GM19397 (cell line): ENCODE measurements around the gene SLC12A5.
"Not testable (repeated sequence)": the region's sequence is repeated elsewhere in the genome, so short reads cannot be mapped to it uniquely, and the experiment has no call there.

Experiments used
- ATAC-seq: cut with Tn5 transposase; IDR thresholded peaks from one replicate; pipeline ENCODE4 v1.9.1; 2021; ENCODE audit warnings: mild to moderate bottlenecking, moderate library complexity; ENCODE audit not compliant: unreplicated experiment

Gene SLC12A5

DNA sequence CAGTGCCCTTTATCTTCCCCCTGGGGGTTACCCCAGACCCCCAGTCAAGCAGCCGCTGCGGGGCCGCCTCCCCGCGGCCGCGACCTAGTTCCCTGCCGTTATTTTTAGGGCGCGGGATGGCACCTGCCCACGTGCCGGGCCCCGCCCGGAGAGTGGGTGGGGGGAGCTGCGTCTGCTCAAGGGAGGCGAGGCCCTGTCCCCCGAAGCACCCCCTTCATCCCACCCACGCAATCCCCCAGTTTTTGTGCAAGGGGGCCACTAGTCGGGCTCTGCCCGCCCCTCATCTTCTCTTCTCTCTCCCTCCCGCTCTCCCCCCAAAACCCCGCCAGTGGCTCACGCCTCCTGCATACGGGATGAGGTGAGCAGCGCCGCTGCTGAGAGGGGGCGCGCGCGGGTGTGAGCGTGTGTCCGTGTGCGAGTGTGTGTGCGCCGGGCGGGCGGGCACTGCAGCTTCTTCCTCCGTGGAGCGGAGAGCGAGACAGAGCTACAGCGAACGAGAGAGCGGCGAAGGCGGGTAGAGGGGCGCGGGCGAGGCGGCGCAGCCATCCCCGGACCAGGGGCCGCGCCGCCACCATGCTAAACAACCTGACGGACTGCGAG is at the start of gene SLC12A5:
Gene SLC12A5, plus strand, starts transcription at position 444 of the 600 bp plus-strand sequence. Its CDS starts 130 bp downstream, at position 574.
- no peak for ATAC-seq

DNA sequence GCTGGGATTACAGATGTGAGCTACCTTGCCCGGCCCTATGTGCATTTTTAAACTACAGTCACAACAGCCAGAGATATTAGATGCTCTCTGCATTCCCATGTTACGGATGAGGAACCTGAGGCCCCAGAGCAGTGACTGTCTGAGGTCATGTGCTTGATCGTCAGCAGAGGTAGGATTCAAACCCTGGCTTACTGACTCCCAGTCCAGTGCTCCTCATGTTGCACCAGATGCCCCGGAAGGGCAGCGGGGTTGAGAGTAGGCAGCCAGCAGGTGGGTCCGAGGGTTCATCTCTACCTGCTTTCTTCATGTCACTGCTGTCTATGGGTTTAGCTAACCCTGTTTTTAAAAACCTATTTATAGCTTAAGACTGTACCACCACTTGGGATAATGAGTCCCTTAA is 47.8 kb upstream of the SLC12A5 start:
- no peak for ATAC-seq

DNA sequence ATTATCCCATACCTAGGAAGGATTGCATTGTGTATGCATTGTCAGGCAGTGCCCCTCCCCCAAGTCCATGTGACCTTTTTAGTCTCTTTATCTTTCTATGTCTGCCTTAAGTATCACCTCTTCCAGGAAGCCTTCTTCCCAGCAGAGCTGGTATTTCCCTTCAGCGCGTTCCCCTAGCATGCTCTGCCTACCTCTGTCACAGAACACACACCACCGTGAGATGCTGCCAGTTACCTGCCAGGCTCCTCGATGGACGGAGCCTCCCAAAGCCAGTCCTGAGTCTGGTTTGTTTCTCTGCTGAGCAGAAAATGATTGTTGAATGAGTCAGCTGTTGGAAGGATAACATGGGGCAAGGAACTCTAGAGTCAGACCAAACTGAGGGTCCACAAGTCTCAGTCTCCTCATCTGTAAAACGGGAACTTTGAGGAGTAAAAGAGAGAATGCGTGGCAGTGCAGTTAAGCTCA is 45.7 kb upstream of the SLC12A5 start:
- ATAC-seq: no peak

DNA sequence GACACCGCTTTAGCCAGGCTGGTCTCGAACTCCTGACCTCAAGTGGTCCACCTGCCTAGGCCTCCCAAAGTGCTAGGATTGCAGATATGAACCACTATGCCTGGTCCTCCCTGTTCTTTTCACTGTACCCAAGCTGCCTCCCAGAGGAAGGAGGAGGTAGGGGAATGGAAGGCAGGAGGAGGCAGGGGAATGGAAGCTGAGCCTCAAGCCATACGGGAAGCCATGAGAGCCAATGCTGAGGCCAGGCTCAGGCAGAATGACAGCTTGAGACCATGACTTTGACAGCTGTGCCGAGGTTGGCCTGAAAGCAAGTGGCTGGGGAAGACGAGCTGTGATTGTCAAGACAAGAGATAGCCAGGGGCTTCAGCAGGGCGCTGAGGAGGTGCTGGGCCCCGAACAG is 43.4 kb upstream of the SLC12A5 start:
- no peak for ATAC-seq

DNA sequence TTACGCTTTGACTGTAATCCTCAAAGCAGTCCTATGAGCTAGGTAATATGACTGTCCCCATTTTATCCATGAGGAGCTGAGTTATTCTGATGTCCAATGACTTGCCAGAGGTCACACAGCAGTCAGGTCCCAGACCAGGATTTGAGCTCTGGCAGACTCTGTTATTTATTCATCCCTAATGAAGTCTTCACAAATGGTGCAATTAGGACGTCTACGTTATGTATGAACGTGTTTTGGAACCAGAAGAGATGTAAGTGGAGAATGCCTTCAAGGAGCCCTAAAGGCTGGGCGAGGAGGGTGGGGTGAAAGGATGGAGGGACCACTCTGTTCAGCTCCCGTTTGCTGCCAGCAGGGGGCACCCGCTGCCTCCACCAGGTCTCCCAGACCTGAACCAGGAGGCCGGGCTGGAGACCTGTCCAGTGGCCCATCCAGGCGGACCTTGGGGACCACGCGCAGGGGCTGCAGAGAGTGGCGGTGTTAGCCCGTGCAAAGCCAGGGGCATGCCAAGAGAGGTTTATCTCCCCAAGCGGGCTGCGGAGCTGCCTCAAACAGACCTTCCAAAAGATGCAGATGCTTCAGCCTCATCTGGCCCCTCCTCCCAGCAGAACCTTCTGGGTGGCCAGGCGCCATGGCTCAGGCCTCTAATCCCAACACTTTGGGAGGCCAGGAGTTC is 41.8 kb upstream of the SLC12A5 start:
- ATAC-seq: peak; percentile 53

DNA sequence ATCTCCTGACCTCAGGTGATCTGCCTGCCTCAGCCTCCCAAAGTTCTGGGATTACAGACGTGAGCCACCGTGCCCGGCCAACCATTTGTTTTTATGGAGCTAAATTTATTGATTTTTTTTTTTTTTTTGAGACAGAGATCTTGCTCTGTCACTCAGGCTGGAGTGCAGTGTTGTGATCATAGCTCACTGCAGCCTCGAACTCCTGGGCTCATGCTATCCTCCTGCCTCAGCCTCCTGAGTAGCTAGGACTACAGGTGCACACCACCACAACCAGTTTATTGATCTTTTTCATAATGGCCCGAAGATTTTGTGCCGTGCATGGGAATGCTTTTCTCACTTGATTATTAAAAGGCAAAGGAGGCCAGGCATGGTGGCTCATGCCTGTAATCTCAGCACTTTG is 40.2 kb upstream of the SLC12A5 start:
- not testable (repeated sequence) for ATAC-seq

DNA sequence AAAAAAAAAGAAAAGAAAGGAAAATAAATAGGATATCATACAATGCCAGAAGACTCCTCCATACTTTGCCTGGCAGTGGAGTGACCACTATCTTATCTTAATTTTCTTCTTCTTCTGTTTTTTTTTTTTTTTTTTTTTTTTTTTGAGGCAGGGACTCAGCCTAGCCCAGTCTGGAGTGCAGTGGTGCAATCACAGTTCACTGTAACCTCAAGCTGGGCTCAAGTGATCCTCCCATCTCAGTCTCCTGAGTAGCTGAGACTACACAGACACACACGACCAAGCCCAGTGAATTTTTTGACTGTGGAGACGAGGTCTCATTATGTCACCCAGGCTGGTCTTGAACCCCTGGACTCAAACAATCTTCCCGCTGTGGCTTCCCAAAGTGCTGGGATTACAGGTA is 37.4 kb upstream of the SLC12A5 start:
- no peak for ATAC-seq

DNA sequence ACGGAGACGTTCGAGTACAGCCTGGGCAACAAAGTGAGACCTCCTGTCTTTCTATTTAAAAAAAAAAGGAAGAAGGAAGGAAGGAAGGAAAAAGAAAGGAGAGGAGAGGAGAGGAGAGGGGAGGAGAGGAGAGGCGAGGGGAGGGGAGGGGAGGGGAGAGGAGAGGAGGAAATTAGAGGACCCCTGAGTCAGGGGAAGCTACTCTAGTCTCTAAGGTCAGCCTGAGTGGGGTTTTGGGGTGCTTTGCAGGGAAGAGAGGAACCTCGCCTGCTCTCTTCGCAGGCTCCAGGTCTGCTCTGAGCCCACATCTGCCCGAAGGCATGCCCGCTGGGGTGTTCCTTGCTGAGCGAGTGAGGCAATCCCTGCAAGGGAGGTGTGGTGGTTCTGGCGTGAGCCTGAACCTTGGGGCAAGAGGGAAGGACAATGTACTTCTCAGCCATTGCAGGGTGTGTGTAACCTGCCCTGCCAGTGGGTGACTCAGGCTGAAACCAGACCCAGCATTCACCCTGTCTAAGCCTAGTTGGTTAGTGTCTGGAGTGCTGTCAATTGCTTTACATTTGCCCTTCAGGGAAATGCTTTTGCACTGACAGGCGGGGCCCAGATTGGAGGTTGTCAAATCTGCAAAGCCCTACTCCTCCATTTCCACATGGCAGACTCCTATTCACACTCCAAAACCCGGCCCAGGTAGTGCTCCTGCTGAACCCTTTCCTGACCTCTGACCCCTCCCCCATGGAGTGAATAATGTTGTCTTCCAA is 35.6 kb upstream of the SLC12A5 start:
- ATAC-seq: no peak

DNA sequence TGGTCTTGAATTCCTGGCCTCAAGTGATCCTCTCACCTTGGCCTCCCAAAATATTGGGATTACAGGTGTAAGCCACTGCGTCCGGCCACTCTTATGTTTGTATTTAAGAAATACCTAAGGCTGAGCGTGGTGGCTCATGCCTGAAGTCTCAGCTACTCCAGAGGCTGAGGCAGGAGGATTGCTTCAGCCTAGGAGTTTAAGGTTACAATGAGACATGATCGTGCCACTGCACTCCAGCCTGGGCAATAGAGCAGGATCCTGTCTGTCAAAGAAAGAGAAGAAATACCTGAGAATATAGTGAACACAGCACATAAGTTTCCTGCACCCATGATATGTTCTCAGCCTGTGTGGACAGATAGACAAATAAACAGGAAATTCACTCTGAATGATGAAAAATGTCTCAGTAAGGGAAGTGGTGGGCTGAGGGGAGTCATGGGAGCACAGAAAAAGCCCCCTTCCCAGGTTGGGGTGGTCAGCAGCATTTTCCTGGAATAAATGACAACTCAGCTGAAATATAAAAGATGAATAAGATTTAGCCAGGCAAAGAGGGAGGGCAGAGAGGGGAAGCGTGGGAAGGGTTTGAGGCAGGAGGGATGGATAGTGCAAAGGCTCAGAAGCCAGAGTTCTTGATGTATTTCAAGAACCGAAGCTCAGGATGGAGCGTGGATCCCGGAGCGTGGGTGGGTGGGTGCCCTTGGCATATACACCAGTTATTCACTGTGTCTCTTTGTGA is 34.1 kb upstream of the SLC12A5 start:
- no peak for ATAC-seq

DNA sequence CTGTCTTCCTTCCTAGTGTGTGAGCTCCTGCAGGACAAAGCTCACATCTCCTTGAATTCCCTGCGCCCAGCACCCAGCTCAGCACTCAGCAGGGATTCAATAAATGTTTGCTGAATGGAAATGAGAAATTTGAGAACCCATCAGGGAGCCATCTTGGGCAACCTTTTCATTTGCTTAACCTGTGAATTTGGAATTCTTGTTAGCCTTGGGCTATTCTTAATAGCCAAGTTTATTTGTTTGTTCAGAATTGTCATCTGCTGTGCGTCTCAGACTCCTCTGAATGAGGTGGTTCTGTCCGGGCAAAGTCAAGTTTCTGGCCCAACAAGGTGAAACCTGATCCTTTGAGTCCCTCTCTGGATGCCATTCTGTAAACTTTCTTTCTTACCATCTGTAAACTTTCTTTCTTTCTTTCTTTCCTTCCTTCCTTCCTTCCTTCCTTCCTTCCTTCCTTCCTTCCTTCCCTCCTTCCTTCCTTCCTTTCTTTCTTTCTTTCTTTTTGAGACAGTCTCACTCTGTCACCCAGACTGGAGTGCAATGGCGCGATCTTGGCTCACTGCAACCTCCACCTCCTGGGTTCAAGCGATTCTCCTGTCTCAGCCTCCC is 33.4 kb upstream of the SLC12A5 start:
- not testable (repeated sequence) for ATAC-seq

DNA sequence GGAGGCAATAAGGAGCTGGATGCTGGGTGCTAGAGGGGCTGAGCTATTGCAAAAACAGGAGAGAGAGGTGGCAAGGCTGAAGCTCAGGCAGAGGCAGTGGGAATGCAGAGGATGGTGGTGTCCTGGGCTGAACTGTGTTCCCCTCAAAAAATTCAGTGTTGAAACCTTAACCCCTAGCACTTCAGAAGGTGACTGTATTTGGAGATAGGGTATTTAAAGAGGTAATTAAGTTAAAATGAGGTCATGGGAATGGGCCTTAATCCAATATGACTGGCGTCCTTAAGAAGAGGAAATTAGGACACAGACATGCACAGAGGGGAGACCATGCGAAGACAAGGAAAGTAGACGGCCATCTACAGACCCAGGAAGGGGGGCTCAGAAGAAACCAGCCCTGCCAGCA is 31.8 kb upstream of the SLC12A5 start:
- ATAC-seq: no peak

DNA sequence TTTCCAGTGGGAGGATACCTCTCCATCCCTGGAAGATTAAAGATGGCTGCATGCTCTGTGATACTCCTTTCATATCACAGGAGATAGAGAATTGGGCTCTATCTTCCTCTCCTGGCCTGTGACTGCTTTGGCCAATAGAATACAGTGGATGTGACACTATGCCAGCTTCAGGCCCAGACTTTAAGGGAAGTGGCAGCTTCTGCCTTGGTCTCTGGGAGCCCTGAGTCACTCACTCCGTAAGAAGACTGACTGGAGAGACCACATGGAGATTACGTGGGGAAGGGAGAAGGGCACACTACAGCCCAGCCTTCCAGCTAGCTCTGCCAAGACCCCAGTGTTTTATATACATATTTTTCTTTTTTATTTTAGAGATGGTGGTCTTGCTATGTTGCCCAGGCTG is 30.7 kb upstream of the SLC12A5 start:
- no peak for ATAC-seq

DNA sequence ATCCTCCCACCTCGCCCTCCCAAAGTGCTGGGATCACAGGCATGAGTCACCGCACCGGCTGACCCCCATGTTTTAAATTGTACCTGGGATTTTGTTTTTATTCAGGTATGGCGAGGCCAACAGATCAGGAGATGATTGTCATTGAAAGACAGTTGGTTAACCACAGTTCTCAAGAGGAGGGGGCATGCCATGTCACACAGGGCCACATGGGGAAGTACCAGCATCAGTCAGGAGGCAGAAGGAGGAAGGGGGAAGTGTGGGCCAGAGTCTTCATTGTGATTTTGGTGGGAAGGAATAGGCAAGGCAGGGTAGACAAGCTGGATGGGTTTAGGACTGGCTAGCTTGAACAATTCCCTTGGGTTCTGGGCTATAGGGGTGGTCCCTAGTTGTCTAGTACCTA is 30.3 kb upstream of the SLC12A5 start:
- ATAC-seq: no peak

DNA sequence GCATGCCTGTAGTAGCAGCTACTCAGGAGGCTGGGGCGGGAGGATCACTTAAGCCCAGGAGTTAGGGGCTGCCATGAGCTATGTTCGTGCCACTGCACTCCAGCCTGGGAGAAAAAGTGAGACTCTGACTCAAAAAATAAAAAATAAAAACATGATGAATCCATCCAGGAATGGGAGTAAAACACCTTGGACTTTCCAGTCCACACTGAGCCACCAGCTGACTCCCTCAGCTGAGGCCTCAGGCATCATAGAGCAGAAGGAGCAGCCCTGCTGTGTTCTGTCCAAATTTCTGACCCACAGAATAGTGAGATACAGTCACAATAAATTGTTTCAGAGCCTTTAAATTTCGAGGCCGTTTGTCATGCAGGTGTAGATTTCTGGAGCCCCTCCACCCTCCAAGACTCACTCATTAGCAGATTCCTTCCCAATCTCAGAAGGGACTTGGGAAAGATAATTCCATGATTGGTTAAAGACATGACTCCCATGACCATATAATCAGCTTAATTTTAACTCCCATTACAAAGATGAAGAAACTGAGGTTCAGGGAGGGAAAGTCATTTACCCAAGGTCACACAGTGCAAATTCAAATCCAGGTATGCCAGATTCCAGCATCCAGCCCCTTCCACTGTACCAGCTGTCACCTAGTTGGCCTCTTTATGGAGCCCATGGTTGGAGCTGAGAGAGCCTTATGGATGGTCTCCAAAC is 29.3 kb upstream of the SLC12A5 start:
- no peak for ATAC-seq

DNA sequence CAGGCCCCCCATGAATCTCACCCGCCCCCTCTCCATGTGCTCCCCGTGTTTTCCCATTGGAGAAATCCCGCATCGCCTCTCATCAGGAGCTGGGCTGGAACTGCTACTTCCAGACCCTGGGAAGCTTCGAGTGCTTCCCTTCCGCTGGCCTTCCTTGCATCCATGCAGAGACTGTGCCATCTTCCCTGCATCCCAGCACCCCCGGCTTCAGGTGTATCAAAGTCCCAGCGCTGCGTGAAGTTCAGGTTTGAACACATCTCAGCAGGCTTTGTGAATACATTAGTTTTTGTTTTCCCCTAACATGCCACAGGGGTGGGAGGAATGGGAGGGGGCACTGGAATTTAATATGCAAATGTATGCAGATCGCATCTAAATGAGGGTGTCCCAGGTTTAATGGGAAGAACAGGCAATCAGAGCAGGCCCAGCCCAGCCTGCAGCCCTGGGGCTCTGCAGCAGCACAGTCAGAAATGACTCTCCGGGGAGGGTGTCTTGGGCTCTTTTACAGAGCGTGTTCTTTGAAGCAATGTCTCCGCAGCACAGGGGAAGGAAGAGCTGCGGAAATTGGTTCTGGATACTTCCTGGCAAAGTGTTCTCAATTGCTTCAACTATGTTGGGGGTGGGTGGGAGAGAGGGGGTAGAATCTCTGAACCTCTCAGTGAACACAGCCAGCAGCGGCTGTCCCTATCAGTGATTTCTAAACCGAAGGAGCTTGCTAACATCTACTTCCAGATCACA is 28.6 kb upstream of the SLC12A5 start:
- ATAC-seq: no peak

DNA sequence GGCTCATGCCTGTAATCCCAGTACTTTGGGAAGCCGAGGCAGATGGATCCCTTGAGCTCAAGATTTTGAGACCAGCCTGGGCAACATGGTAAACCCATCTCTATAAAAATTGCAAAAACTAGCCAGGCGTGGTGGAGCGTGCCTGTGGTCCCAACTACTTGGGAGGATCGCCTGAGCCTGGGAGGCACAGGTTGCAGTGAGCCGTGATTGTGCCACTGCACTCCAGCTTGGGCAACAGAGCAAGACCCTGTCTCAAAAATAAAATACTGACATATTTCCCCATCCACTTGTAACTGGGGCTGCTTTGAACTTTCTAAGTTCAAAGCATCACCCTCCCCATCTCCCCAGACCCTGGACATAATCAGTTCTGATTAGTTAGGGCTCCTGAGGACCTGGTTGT is 27.5 kb upstream of the SLC12A5 start:
- ATAC-seq: no peak

DNA sequence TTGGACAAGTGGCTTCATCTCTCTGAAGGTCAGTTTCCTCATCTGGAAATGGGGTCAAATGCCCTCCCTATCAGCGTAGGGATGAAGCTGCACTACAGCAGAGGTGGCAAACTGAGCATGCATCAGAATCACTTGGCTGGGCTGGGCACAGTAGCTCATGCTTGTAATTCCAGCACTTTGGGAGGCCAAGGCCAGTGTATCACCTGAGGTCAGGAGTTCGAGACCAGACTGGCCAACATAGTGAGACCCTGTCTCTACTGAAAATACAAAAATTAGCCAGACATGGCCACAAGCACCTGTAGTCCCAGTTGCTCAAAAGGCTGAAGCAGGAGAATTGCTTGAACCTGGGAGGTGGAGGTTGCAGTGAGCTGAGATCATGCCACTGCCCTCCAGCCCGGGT is 27.0 kb upstream of the SLC12A5 start:
- ATAC-seq: no peak

DNA sequence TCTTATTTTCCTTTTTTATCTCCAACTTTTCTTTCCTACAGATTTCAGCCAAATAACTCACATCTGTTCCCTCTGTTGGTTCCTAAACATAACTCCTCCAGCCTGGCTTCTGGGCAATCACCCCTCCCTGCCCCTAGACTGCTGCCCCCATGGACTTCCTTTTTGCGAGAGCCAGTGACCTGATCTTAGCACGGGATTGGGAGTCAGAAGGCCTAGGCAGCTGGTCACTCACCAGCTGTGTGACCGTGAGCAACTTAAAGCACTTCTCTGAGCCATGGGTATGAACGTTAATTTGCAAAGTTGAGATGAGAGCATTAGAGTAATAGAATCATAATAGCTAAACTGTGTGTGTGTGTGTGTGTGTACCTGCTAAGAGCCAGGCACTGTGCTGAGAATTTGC is 24.8 kb upstream of the SLC12A5 start:
- ATAC-seq: no peak

DNA sequence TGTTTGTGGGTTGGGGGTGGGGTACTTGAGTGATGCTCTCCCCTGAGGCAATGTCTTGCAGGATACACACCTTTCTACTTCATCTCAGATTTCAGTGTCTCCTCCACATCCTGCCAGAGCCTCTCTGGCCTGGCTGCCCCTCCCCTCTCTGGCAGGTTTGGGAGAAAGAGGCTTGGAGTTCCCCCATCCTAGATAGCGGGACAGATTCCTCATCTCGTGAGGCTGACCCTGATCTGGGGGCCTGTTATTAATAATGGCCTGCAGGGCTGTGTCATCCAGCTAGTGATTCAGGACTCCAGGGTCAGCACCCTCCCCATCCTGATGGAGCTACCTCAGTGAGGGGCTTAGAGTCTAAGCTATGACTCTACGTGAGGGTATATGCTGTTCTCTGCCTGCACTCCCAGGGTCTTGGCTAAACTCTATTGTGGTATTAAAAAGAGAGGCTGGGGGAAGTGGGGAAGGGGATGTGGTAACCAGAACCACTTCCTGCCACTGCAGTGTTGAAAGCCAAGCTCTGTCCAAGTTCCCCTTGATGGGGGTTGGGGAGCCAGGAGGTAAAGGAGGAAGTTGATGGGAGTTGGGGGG is 24.0 kb upstream of the SLC12A5 start:
- no peak for ATAC-seq
